ENCODE results near the gene SETD2. TPM values are rescaled to one million over a fixed set of nuclear protein-coding genes. Genes with fewer than 3 reads are reported as not detected.

SETD2 gene
- total and polyA plus RNA-seq, 2 of the 8 experiments (the other 6 are each of a cell fraction or from before 2014, with no cell fraction given) = 15.7 to 46.3 TPM

GRCh38 chr3:46993986-46994385 is 169.9 kb downstream of the SETD2 start:
- CTCF ChIA-PET (ENCODE audit: partially characterized antibody) = interaction anchor here (0.6 to 4.3 kb wide), 7 partner anchors 9 to 615 kb away, joined by 3 to 21 read pairs (median 3); no protein-coding TSS in a partner anchor
- POLR2A ChIA-PET (ENCODE audit: partially characterized antibody) = interaction anchor here (0.7 to 1.4 kb wide), 5 partner anchors 9 to 17 kb away, joined by 3 to 5 read pairs (median 3); partner anchors contain the start of gene NBEAL2

More at GRCh38 chr3:46993986-46994385, 169.9 kb downstream of the SETD2 start:
- H2BK15ac ChIP-seq (ENCODE audit: low read length) = no peak overlapping the region
- H3K4ac ChIP-seq (replicated peaks; ENCODE audit: insufficient read length, low read depth, low read length) = no peak overlapping the region
- WGBS, 2 experiments (ENCODE audit: extremely low coverage in 1 of 2, insufficient coverage in 1 of 2, insufficient read length in 1 of 2, insufficient replicate concordance in 2 of 2, low coverage in 1 of 2, low lambda C conversion rate in 2 of 2, missing lambda C conversion rate in 1 of 2) = 88% methylated on average over 7 of the region's 7 CpGs; no CpG with 5 or more reads in 1 of the 2 experiments
- H2BK20ac ChIP-seq (ENCODE audit: low read length) = no peak overlapping the region
- no peak overlapping the region for H2AFZ ChIP-seq (ENCODE audit: low read length)
- H3K9ac ChIP-seq (replicated peaks in 1 of 4; ENCODE audit: extremely low read depth in 1 of 4, low read depth in 3 of 4, low read length in 3 of 4) = no peak overlapping the region
- H4K20me1 ChIP-seq (replicated peaks in 1 of 2; ENCODE audit: control insufficient read depth in 1 of 2, insufficient read depth in 2 of 2, low read length in 2 of 2) = peaks cover 3 to 6% of the 10 kb centered on the region in 2 experiments
- TF ChIP-seq USF2 (IDR thresholded peaks at IDR 0.05; ENCODE audit: low read length) = no peak
- no peak for TF ChIP-seq HDAC6 (IDR thresholded peaks at IDR 0.05; ENCODE audit: low read depth, low read length)
- no peak for TF ChIP-seq JUN (IDR thresholded peaks at IDR 0.05; ENCODE audit: low read depth, low read length)
- no peak for TF ChIP-seq POLR2A (IDR thresholded peaks at IDR 0.05; ENCODE audit: control extremely low read depth in 1 of 2, low read depth in 2 of 2, low read length in 2 of 2)
- no peak for TF ChIP-seq SRF (IDR thresholded peaks at IDR 0.05; ENCODE audit: low read depth, low read length)
- FAIRE-seq (no peak), DNase-seq (ENCODE audit: low read depth in 1 of 2, low spot score in 2 of 2) (no peak)
- peaks cover 0 to 5% (median 3%) of the 10 kb centered on the region in 4 experiments; a peak in 4 of 7 replicates for H3K4me1 ChIP-seq (replicated peaks in 1 of 4; ENCODE audit: control insufficient read depth in 3 of 4, insufficient read depth in 4 of 4, low read length in 3 of 4)
- no peaks in the 10 kb centered on the region for H3K23me2 ChIP-seq (ENCODE audit: low read depth, low read length)
- no peak overlapping the region for H3K4me2 ChIP-seq (ENCODE audit: insufficient read depth in 1 of 2, low read depth in 2 of 2, low read length in 2 of 2)
- no peak overlapping the region for H3K4me3 ChIP-seq (ENCODE audit: extremely low read depth in 1 of 4, insufficient read depth in 2 of 4, low read depth in 3 of 4, low read length in 4 of 4)
- no peak overlapping the region for H3K18ac ChIP-seq (ENCODE audit: extremely low read depth, low read length)
- no peaks in the 10 kb centered on the region for H3K79me2 ChIP-seq (ENCODE audit: control insufficient read depth in 1 of 2, insufficient read depth in 2 of 2, low read length in 2 of 2)
- no peak overlapping the region for H3K14ac ChIP-seq (ENCODE audit: insufficient read length)
- no peak overlapping the region for H3K56ac ChIP-seq (replicated peaks; ENCODE audit: insufficient read length, low read depth, low read length)
- no peak overlapping the region for H4K5ac ChIP-seq (ENCODE audit: insufficient read length, low read depth, low read length)
- H4K91ac ChIP-seq (replicated peaks; ENCODE audit: insufficient read length, low read length) = no peak overlapping the region
- peaks cover 0 to 3% (median 1%) of the 10 kb centered on the region in 4 experiments; a peak in 2 of 8 replicates for H3K36me3 ChIP-seq (ENCODE audit: control insufficient read depth in 2 of 4, insufficient read depth in 4 of 4, low read length in 3 of 4)
- no peak overlapping the region for H2BK5ac ChIP-seq (ENCODE audit: low read depth, low read length)
- H4K8ac ChIP-seq (ENCODE audit: extremely low read depth, insufficient read depth, low read length) = no peak overlapping the region
- no peaks in the 10 kb centered on the region for H3K9me3 ChIP-seq (ENCODE audit: insufficient read depth in 2 of 2, low read depth in 1 of 2, low read length in 1 of 2)
- no peaks in the 10 kb centered on the region for H3K79me1 ChIP-seq (ENCODE audit: low read depth, low read length)
- no peak overlapping the region for H2BK120ac ChIP-seq (replicated peaks; ENCODE audit: low read depth, low read length)
- no peak overlapping the region for H3K27ac ChIP-seq (ENCODE audit: low read depth, low read length)
- H2AK5ac ChIP-seq (ENCODE audit: low read depth, low read length) = no peak overlapping the region
- no peak overlapping the region for H3K23ac ChIP-seq (ENCODE audit: insufficient read length)
- no peak overlapping the region for H2BK12ac ChIP-seq (ENCODE audit: low read depth, low read length)
- H3K27me3 ChIP-seq (replicated peaks in 1 of 4; ENCODE audit: control insufficient read depth in 3 of 4, extremely low read depth in 1 of 4, insufficient read depth in 3 of 4, low read length in 3 of 4) = no peaks in the 10 kb centered on the region

Measured in H1 (cell line).